ENCODE measurements around the gene ADCY3.

ADCY3 gene

DNA sequence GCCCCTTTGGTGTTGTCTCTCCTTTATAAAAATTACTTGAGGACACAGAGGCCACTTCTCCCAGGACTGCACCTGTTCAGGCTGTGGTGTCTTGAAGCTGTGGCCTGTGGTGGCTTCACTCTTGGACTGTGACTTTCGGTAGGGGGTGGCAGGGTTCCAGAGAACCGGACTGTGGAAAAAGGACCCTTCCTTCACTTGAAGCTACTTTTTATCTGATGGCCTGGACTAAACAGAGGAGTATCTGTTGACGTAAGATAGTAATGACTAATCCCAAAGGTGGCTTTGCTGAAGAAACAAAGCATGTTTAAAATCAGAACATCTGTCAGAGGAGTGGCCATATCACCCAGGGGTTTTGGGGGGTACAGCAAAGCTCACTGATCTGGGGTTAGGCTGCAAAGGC, 66.0 kb downstream of the ADCY3 start:
- no peak overlapping the region for H3K4me3 ChIP-seq (ENCODE audit: low read depth, low read length)
- TF ChIP-seq, protein P1, sequence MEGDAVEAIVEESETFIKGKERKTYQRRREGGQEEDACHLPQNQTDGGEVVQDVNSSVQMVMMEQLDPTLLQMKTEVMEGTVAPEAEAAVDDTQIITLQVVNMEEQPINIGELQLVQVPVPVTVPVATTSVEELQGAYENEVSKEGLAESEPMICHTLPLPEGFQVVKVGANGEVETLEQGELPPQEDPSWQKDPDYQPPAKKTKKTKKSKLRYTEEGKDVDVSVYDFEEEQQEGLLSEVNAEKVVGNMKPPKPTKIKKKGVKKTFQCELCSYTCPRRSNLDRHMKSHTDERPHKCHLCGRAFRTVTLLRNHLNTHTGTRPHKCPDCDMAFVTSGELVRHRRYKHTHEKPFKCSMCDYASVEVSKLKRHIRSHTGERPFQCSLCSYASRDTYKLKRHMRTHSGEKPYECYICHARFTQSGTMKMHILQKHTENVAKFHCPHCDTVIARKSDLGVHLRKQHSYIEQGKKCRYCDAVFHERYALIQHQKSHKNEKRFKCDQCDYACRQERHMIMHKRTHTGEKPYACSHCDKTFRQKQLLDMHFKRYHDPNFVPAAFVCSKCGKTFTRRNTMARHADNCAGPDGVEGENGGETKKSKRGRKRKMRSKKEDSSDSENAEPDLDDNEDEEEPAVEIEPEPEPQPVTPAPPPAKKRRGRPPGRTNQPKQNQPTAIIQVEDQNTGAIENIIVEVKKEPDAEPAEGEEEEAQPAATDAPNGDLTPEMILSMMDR (IDR thresholded peaks at IDR 0.05; ENCODE audit: low read depth, low read length): no peak

DNA sequence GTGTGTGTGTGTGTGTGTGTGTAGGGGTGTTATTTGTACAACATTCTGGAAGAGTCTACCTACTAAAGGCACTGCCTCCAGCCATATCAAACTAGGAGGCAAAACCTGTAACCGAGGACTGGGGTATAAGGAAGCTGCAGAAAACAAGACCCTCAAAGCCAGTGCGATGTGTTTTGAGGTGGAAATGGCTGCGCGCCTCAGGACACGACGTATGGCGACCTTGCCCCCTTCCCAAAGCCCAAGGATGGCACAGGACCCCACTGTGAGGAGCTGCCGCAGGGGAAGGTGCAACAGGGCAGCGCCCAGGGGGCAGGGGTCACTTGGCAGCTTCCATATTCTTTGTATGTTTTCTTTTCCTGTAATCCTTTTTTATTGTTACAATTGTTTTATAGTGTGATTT, 67.0 kb downstream of the ADCY3 start:
- TF ChIP-seq, protein P1 (IDR thresholded peaks at IDR 0.05; ENCODE audit: low read depth, low read length): no peak

DNA sequence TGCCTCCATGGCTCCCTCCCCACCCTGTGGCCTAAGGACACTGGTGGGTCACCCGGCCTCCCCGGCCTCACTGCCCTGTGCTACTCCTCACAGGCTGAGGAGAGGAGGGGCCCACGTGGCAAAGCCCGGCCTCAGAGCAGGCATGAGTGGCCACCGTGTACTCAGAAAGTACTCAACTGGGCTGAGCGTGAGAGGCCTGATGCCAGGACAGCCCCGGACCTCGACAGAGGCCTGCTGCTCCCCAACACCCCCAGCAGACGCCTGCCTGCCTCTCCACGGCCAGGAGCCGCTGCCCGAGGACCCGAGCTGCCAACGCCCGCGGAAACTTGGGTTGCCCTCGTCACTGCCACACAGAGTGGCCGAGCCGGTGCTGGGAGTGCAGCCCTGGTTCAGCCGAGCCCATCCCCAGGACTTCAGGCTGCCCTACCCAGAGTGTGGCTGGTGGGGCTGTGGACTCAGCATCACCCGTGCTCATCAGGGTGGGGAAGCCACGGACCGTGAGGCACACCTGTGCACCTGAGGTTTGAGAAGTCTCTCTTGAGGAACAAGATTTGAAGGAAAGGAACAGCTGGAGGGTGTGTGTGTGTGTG, 67.5 kb downstream of the ADCY3 start:
- TF ChIP-seq, protein P1 (IDR thresholded peaks at IDR 0.05; ENCODE audit: low read depth, low read length): no peak
- H3K4me3 ChIP-seq (ENCODE audit: low read depth, low read length): no peak overlapping the region

More for the DNA sequence above, 67.0 kb downstream of the ADCY3 start:
- H3K4me3 ChIP-seq (ENCODE audit: low read depth, low read length): no peak overlapping the region

DNA sequence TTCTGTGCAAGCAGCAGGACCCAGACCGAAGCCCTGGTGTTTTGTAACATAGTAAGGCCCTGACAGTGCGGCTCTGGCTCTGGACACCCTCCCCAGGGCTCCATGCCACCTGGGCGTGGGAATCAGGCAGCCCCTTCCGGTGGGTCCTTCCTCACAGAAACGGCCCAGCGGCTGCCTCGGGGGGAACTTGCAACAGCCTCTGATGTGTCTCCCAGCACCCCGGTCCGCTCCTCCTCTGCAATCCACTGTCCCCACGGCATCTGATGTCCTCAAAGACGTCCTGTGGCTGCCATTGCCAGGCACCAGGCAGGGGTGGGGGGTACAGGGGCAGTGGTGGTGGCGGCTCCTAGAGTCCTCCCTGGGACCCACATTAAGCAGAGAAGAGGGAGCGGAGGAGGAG, 68.0 kb downstream of the ADCY3 start:
- no peak overlapping the region for H3K4me3 ChIP-seq (ENCODE audit: low read depth, low read length)

DNA sequence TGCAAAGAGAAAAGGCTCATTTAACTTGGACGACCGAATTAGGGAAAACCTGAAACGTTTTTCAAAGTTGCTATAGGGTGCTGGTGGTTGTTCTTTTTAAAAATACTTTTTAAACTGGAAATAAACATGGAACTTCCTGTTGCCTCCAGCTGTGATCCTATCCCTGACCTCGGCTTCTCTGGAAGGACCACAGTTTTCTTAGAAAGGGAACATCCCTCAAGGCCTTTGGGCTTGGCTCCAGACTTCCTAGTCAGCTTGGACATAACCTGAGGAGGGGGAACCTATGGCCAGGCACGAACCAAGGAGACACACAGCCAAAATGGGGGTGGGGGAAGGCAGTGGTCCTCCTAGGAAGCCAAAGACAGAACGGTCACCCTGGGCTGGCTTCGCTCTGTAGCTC, 69.1 kb downstream of the ADCY3 start:
- no peak overlapping the region for H3K4me3 ChIP-seq (ENCODE audit: low read depth, low read length)
- TF ChIP-seq, protein P1 (IDR thresholded peaks at IDR 0.05; ENCODE audit: low read depth, low read length): no peak

More for the DNA sequence above, 68.0 kb downstream of the ADCY3 start:
- TF ChIP-seq, protein P1 (IDR thresholded peaks at IDR 0.05; ENCODE audit: low read depth, low read length): no peak

DNA sequence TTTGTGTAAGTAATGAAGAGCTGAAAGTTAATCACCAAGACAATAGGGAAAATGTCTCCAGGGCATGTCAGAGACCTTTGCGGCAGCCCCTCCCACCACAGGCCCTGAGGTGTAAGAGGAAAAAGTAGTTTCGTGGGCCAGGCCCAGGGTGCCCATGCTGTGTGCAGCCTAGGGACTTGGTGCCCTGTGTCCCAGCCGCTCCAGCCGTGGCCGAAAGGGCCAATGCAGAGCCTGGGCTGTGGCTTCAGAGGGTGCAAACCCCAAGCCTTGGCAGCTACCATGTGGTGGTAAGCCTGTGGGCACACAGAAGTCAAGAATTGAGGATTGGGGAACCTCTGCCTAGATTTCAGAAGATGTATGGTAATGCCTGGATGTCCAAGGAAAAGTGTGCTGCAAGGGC, 74.3 kb downstream of the ADCY3 start:
- no peak overlapping the region for H3K4me3 ChIP-seq (ENCODE audit: low read depth, low read length)
- TF ChIP-seq, protein P1 (IDR thresholded peaks at IDR 0.05; ENCODE audit: low read depth, low read length): no peak

DNA sequence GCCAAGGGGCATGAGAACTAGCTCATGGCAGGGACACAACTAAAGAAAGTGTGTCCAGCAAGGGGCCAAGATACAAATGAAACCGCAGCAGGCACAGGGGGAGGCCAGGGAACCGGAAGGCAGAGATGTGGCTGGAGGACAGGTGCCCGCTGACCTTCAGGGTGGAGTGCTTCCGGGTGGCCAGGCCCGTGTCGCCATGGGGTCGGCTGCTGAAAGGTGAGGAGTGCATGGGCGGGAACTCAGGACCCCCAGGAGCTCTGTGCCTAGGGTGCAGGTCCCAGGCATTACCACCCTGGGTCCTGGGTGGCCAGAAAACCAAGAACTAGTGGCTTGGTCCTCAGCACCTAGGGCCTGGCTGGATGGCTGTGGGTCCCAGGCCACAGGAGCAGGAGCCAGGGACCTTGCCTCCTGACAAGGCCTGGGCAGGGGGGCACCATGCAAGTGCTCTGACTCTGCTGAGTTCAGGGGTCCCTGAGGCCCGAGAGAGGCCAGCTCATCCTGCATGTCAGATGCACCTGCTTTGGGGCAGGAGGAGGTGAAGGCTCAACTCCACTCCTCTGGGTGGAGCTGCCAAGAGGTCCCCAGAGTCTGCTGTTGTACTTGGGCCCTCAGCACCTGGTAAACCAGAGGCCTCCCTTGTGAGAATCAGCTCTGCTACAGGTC, 75.9 kb downstream of the ADCY3 start:
- TF ChIP-seq, protein P1 (IDR thresholded peaks at IDR 0.05; ENCODE audit: low read depth, low read length): no peak

More for the DNA sequence above, 75.9 kb downstream of the ADCY3 start:
- no peak overlapping the region for H3K4me3 ChIP-seq (ENCODE audit: low read depth, low read length)
